HG03442 (cell line): Measurements from ENCODE around the gene H1-8.

Experiments
- ATAC-seq: cut with Tn5 transposase; IDR thresholded peaks from one replicate; pipeline ENCODE4 v1.9.1; 2021; ENCODE audit warnings: mild to moderate bottlenecking, moderate library complexity; ENCODE audit not compliant: unreplicated experiment

The H1-8 gene

DNA sequence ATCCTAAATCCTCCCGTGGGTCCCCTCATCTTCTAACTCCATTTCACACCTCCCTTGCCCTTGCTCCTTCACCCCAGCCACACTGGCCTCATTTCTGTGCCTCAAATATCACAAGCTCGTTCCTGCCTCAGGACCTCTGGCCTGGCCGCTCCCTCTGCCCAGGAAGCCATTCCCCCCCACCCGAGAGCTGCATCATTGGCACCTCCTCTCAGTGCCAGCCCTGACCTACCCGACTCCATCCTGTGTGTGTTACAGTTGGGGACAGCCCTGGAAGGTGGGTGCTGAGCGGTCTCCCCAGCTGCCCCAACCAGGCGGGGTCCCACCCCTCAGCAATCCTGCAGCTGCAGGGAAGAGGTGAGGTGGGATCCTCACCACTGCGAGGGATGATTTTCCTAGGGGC, 49.0 kb downstream of the H1-8 start:
- no peak for ATAC-seq

DNA sequence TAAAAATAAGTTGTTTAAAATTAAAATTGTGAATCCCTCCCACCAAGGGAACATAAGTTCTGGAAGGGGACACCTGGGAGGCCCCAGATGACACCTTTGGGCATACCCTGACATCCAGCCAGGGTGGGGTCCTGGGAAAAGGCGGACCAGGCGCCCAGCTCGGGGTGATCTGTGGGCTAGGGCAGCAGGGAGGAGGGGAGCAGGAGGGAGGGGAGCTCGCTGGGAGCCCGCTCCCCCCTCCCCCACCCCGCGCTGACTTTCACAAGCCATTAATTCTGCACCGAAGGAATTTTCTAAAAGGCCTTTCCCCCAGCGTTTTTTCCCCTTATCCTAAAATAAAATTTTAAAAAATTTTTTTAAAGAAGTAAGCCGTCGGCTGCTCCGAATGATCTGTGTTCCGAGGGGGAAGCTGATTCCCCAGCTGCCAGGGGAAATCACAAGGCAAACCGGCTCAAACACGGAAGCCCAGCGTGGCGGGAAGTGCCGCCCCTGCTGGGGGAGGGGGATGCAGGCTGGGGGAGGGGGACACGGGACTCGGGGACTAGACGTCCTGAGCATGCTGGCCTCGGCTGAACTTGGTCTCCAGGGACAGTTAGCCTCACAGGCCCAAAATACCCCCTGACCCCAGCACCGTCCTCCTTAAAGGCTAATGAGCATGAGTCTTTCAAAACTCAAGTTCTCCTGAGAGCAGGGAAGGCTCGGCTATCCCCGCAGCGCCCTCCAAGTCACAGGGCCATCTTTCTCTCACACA, 49.6 kb downstream of the H1-8 start:
- no peak for ATAC-seq

DNA sequence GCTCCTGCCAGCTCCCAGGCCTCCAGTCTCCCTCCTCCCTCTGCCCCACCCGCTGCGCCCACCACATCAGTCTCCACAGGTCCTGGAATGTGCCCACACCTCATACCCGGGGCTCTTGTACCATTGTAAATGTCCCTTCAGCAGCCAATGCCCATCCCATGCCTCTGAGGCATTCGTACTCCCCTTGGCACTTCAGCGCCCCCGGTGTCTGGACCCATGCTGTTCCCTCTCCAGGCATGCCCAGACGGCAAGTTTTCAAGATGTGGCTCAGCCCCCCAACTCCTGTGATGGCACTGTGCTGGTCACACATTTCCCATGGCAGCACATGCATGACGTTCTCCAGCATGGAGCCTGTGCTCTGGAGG, 50.2 kb downstream of the H1-8 start:
- no peak for ATAC-seq

DNA sequence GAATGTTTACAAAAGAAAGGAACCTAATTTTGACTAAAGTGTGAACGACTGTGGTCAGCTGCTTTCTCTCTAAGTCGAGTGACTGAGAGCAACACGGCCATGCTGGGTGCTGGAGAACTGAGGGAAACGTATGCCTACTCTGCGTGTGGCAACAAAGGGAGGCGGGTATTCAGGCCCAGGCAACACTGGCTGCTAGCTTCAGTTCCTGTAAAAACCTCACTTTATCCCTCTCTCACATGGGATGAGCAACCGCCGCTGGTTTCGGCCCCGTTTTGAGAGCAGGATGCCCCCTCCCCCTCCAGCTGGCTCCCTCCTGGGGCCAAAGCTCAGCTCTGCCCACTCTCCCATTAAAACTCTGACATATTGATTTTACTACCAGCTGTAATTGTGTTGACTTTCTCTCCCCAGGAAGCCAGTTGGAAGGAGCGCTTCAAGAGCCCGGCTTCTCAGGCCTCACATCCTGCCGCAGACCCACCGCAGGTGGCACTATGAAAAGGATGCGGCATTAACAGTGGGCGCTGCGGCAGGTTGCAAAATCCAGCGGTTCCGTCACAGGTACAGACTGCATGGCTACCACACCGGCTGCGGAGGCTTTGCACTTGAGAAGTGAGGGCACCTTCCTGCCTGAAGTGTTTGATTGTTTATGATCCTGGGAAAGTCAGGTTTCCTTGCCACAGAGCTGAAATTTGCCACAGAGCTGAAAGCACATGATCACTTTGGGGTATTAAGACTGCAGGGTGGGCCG, 50.8 kb downstream of the H1-8 start:
- no peak for ATAC-seq

DNA sequence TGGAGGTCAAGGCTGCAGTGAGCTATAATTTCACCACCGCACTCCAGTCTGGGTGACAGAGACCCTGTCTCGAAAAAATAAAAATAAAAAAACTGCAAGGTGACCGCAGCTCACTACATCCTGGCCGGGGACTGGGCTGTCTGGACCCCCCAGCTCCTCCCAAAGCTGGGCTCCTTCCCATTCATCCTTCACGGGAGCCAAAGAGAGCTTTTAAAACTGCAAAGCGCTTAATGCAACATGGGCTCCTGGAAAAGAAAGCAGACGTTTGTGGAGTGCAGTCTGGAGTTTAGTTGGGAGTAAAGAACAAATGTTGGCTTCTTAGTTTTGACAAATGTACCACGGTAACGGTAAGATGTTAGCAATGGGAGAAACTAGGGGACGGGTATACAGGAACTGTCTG, 51.4 kb downstream of the H1-8 start:
- ATAC-seq, result no peak

DNA sequence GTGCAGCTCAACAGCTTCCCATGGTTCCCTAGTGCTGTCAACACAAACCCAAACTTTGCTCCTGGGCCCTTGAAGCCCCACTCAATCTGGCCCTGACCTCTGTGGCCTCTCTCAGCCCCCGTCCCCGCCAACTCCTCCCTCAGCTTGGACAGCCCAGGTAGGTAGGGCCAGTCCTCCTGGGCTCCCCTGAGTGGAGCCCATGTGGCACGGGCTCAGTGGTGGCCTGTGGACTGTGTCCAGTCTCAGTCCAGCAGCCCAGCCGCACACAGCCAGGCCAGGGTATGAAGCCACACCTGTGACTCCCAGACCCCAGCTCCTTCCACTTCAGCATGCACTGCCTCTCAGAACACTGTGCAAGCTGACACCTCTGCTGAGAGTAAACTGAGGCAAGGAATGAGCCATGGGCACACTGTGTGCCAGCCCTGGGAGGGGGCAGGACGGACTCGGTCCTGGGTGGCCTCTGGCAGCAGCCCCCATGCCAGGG, 52.0 kb downstream of the H1-8 start:
- no peak for ATAC-seq

DNA sequence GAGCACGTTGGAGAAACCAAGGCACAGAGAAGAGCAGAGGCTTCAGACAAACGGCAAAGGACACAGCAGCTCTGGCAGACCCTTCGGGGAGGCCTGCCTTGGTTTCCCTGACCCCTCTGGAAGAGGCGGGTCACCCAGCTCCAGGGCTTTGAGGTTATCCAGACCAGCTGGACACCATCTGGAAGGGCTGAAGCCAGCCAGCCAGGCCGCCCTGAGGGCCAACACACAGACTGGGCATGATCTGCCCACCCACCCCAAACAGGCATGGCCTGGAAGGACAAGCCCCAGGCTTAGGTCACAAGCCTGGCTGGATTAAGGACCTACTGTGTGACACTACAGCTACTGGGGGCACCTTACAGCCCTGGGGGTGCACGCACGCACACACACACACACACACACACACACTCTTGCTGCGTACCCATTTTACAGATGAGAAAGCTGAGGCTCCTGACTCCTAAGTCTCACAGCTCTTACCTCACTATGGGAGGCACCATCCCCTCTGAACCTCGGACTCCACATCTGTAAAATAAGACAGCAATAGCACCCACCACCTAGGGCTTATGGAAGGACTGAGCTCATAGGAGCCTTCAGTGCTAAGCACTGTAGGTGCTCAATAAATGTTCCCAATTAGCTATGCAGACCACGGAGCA, 52.7 kb downstream of the H1-8 start:
- no peak for ATAC-seq

DNA sequence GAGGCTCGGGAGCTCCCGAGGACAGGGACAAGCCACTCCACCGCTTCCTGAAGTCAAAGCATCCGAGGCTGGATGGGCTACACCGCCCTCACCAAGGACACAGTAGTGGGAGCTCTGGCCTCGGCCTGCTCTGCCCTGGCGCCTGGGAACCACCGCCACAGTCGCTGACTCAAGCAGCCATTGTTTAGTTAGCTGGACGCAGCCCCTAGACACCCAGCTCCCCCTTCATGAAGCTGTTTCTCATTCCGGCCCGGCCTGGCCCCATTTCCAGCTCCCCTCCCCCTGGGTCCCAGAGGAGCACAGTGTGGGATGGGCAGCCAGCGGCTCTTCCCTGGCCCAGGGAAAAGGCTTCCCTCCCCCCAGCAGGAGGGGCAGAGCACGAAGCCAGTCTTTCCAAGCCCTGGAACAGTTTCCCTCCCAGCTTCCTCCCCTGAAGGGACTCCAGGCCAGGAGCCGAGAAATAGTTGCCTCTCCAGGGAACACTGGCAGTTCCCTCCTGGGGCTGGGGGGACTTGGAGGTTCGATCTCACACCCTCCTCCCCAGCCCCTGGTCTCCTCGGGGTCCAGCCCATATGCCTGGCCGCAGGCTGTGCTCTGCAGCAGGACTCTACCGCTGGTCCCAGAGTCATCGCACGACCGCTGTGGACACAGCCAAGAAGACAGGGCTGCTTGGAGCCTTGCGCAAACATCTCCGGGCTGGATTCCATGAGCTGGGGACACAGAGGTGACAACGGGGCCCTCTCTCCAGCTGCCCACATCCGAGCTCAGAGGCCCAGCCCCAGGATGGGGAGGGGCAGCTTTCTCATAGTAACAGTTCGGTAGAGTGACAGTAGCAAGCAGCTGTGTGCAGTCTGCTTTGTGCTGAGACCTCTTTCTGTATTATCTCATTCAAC, 53.5 kb downstream of the H1-8 start:
- ATAC-seq, result no peak

DNA sequence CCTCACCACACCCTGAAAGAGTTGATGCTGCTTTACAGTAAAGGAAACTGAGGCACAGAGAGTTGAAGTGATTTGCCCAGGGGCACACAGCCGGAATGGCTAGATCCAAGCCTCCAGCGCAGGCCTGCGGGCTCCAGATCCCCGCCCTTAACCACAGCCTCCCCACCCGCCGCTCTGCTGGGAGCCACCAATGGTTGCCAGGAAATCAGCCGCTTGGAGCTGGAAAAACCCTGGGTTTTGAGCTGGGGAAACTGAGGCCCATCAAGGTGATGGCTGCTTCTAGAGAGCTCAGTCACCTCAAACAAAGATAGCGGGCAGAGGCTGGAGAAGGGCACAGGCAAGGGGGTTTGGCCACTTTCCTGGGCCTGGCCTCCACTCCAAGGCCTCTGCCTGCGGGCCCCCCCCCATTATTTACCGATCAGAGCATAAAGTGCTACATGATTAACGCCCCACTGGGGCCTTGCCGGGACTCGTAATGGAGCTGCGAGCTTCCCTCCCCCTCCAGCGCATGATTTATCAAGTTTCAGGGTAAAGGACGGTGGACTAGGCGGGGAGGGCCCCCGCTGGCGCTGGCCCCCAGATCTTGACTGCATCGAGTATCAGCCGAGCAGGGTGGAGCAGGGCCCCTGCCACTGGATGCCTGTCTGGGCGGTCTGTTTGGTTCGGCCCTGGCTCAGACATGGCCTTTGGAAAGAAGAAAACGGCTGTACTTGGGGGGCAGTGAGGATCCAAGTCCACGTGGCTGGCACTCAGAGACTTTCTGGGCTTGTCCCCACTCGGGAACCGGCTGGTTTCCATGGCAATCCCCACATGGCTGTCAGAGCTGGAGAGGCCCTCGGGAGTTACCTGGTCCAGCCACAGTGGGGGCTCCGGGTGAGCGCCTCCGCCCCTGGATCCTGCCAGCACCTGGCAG, 54.4 kb downstream of the H1-8 start:
- no peak for ATAC-seq

DNA sequence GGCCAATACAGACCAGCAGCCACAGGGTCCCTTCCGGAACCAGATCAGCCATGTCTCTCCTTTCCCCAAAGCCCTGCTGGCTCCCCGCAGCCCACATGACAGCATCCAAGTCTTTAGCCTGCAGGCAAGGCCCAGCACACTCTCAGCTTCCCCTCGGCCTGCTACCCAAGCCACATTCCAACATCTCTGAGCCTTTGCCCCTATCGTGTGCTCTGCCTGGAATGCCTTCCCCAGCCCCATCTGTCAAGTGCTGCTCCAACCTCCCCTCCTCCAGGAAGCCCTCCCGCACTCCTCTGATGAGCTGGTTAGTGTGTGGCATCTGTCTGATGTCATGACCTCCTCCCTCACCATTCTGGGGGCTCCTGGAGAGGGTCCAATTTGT, 55.0 kb downstream of the H1-8 start:
- no peak for ATAC-seq

DNA sequence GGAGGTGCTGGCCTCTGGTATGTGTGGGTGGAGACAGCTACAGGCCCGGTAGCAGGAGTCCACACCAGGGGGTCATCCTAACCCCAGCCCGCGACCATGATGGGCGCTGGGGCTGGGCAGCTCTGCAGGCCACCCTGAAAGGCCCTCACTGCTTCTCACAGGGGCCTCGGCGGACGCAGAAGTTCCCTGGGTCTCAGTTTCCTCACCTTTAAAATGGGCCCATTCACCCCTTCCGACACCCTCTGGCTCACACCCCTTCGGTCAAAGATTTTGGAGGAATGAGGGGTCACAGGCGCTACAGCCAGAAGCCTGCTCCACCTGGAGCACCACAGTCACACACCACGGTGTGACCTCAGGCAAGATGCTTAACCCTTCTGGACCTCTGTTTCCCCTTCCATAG, 55.5 kb downstream of the H1-8 start:
- ATAC-seq, result no peak

DNA sequence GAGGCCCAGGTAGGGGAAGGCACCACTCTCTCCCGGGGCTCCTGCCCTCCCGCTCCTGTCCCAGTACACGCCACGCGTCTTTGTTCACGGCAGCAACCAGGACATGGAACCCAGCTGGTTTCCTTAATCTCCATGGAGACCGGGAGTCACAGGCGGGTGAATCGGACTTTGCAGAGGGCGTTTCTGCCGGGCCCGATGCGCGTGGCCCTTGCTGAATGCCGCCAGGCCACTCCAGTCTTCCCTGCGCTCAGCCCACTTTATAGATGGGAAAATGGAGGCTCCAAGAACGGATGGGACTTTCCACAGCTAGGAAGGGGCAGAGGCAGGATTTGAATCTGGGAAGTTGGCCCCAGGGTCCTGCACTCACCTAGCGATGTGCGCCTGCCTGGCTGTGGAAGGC, 56.1 kb downstream of the H1-8 start:
- no peak for ATAC-seq

DNA sequence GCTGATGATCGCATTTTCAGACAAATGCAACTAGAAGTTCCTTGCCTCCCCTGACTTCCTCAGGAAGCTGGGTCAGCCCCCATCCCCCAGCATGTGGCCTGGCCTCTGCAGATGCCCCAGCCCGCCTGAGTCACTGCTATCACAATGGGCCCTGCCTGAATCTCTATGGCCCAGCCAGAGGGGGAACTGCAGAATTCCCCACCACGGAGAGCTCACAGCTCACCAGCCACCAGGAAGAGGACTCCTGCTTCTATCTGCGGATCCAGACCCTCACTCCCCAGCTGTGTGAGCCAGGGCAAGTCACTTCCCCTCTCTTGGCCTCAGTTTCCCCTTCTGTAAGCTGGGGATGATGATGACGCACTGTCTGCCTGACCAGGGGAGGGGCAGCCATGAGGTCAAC, 56.6 kb downstream of the H1-8 start:
- no peak for ATAC-seq

DNA sequence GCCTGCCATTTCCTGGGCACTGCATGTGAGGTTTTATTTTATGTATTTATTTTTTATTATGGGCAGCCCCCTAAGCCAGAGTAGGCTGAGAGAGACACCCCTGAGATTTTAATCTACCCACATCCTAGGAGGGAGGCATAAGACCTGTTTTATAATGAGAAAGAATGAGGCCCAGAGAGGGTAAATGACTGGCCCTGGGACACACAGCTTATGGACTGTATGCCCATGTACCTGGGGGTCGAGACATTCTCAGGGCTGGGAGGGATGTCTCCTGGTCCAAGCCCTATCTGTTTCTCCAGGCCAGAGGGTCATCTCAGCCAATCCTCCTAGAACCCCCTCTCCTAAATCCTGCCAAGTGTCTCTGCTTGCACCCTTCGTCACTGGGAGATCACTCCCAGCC, 57.4 kb downstream of the H1-8 start:
- ATAC-seq, result no peak
